ENCODE measurements around the gene CFAP46. TPM values are rescaled to one million over a fixed set of nuclear protein-coding genes. Genes with fewer than 3 reads are reported as not detected.

Gene CFAP46
- total RNA-seq, 1 donor from 2014 or later: 1.6 TPM

DNA sequence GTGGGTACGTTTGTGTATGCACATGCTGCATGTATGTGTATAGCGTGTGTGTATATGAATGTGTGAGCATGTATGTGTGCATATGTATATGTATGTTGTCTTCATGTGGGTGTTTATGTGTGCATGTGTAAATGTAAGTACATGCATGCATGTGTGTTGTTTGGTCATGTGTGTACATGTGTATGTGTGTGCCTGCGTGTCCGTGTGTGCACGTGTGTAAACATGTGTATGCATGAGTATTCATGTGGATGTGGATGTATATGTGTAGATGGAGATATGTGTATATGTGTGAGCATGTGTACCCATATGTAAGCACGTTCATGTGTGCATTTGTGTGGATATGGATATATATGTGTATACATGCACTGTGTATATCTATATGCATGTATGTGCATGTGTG lies 5.5 kb upstream of the CFAP46 start:
- Histone ChIP-seq H3K4me3 (no peak overlapping the region), H3K27ac (no peak overlapping the region), H3K4me2 (no peak overlapping the region), H4K20me1 (ENCODE audit: low read depth) (no peaks in the 10 kb centered on the region), H2AFZ (replicated peaks) (no peak overlapping the region), H3F3A (ENCODE audit: low read depth) (peaks cover 12% of the 10 kb centered on the region), H3K79me2 (ENCODE audit: low read depth) (no peaks in the 10 kb centered on the region), H3K36me3 (no peaks in the 10 kb centered on the region), H3K9me3 (ENCODE audit: low read depth) (no peaks in the 10 kb centered on the region), H3K4me1 (peaks cover 3% of the 10 kb centered on the region), H3K27me3 (peaks cover 18% of the 10 kb centered on the region), H3K9ac (no peak overlapping the region)
- peaks cover 5% of the 10 kb centered on the region for H3K4me1 Mint-ChIP-seq
- TF ChIP-seq EZH2 (IDR thresholded peaks at IDR 0.05): no peak
- TF ChIP-seq EZH2phosphoT487 (IDR thresholded peaks at IDR 0.05): no peak
- TF ChIP-seq, protein P1, sequence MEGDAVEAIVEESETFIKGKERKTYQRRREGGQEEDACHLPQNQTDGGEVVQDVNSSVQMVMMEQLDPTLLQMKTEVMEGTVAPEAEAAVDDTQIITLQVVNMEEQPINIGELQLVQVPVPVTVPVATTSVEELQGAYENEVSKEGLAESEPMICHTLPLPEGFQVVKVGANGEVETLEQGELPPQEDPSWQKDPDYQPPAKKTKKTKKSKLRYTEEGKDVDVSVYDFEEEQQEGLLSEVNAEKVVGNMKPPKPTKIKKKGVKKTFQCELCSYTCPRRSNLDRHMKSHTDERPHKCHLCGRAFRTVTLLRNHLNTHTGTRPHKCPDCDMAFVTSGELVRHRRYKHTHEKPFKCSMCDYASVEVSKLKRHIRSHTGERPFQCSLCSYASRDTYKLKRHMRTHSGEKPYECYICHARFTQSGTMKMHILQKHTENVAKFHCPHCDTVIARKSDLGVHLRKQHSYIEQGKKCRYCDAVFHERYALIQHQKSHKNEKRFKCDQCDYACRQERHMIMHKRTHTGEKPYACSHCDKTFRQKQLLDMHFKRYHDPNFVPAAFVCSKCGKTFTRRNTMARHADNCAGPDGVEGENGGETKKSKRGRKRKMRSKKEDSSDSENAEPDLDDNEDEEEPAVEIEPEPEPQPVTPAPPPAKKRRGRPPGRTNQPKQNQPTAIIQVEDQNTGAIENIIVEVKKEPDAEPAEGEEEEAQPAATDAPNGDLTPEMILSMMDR (IDR thresholded peaks at IDR 0.05): no peak
- peaks cover 14% of the 10 kb centered on the region for H3K27me3 Mint-ChIP-seq (ENCODE audit: insufficient read depth, low read depth)
- DNase-seq (ENCODE audit: low spot score): no peak
- H3K27ac Mint-ChIP-seq: no peak overlapping the region
- no peaks in the 10 kb centered on the region for H3K9me3 Mint-ChIP-seq
- H3K4me3 Mint-ChIP-seq: no peak overlapping the region
- H3K36me3 Mint-ChIP-seq: no peaks in the 10 kb centered on the region

DNA sequence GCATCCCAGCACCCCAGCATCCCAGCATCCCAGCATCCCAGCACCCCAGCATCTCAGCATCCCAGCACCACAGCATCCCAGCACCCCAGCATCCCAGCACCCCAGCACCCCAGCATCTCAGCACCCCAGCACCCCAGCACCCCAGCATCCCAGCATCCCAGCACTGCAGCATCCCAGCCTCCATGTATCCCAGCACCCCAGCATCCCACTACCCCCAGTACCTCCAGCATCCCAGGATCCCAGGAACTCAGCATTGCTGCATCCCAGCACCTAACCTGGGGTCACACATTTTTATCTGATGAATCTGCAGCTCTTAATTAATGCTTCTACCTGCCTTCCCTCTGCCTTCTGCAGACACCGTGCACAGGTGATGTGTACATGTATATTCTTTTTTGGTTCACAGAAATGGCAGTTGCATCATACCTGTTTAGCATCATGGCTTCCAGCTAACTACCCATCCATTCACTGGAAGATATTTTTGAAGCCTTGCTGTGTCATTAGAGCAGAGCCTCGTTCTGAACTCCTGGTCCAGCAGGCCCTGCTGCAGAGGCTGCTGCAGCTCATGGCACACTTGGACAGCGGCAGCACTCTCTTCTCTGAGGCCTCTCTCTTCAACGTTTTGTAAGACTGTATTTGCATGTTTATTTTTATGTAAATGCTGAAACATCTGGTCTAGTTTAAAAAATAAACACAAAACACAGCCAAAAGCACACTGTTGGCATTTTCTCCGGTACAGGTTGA lies 4.6 kb upstream of the CFAP46 start:
- no peaks in the 10 kb centered on the region for H3K79me2 ChIP-seq (ENCODE audit: low read depth)
- H3K27me3 ChIP-seq: peaks cover 23% of the 10 kb centered on the region
- peaks cover 14% of the 10 kb centered on the region for H3K27me3 Mint-ChIP-seq (ENCODE audit: insufficient read depth, low read depth)
- H4K20me1 ChIP-seq (ENCODE audit: low read depth): no peaks in the 10 kb centered on the region
- TF ChIP-seq EZH2phosphoT487 (IDR thresholded peaks at IDR 0.05) (no peak), EZH2 (IDR thresholded peaks at IDR 0.05) (no peak)
- TF ChIP-seq, protein P1 (IDR thresholded peaks at IDR 0.05): no peak
- no peak overlapping the region for H3K4me3 Mint-ChIP-seq
- no peaks in the 10 kb centered on the region for H3K9me3 Mint-ChIP-seq
- H3K4me1 Mint-ChIP-seq: peaks cover 7% of the 10 kb centered on the region
- no peaks in the 10 kb centered on the region for H3K36me3 Mint-ChIP-seq
- H3K4me2 ChIP-seq: no peak overlapping the region
- no peak overlapping the region for H2AFZ ChIP-seq (replicated peaks)
- H3K4me1 ChIP-seq: peaks cover 3% of the 10 kb centered on the region
- no peak overlapping the region for H3K27ac Mint-ChIP-seq
- H3K4me3 ChIP-seq: no peak overlapping the region
- peaks cover 12% of the 10 kb centered on the region for H3F3A ChIP-seq (ENCODE audit: low read depth)
- no peak overlapping the region for H3K9ac ChIP-seq
- no peaks in the 10 kb centered on the region for H3K36me3 ChIP-seq
- no peak for DNase-seq (ENCODE audit: low spot score)
- no peak overlapping the region for H3K27ac ChIP-seq
- no peaks in the 10 kb centered on the region for H3K9me3 ChIP-seq (ENCODE audit: low read depth)

DNA sequence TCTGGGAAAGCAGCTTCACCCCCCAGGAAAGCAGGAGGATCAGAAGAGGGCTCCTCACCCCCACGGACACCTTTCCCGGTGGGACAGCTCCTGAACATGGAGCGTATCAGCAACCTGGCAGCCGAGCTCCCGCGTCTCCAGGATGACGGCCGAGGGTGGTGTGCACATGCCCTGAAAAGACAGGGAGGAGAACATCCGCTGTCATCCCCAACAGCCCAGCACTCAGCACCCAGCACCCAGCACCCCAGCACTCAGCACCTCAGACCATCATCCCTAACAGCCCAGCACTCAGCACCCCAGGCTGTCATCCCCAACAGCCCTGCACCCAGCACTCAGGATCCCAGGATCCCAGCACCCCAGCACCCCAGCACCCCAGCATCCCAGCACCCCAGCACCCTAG lies 3.9 kb upstream of the CFAP46 start:
- peaks cover 30% of the 10 kb centered on the region for H3K27me3 ChIP-seq
- no peaks in the 10 kb centered on the region for H4K20me1 ChIP-seq (ENCODE audit: low read depth)
- peaks cover 12% of the 10 kb centered on the region for H3F3A ChIP-seq (ENCODE audit: low read depth)
- Mint-ChIP-seq H3K36me3 (no peaks in the 10 kb centered on the region), H3K4me1 (peaks cover 10% of the 10 kb centered on the region), H3K27ac (no peak overlapping the region), H3K9me3 (no peaks in the 10 kb centered on the region), H3K4me3 (no peak overlapping the region), H3K27me3 (ENCODE audit: insufficient read depth, low read depth) (peaks cover 14% of the 10 kb centered on the region)
- no peak overlapping the region for H3K9ac ChIP-seq
- H3K27ac ChIP-seq: no peak overlapping the region
- H3K79me2 ChIP-seq (ENCODE audit: low read depth): no peaks in the 10 kb centered on the region
- H2AFZ ChIP-seq (replicated peaks): no peak overlapping the region
- peaks cover 3% of the 10 kb centered on the region for H3K4me1 ChIP-seq
- H3K4me3 ChIP-seq: no peak overlapping the region
- H3K9me3 ChIP-seq (ENCODE audit: low read depth): no peaks in the 10 kb centered on the region
- DNase-seq (ENCODE audit: low spot score): no peak
- no peaks in the 10 kb centered on the region for H3K36me3 ChIP-seq
- TF ChIP-seq, protein P1 (IDR thresholded peaks at IDR 0.05): no peak
- TF ChIP-seq EZH2 (IDR thresholded peaks at IDR 0.05): no peak
- TF ChIP-seq EZH2phosphoT487 (IDR thresholded peaks at IDR 0.05): no peak
- no peak overlapping the region for H3K4me2 ChIP-seq
